Measurements from ENCODE around the gene C1orf210.

Gene C1orf210

GRCh38 chr1:43285269-43285990 is at the start of gene C1orf210:
Gene C1orf210, minus strand, starts transcription at chr1:43285581. Its CDS starts 2,311 bp downstream, at chr1:43283270.
- DNase-seq (ENCODE audit: low read depth, low spot score), result no peak

GRCh38 chr1:43334453-43335205 is 49.2 kb upstream of the C1orf210 start:
- no peak for DNase-seq (ENCODE audit: low read depth, low spot score)

GRCh38 chr1:43331688-43332087 is 46.3 kb upstream of the C1orf210 start:
- DNase-seq (ENCODE audit: low read depth, low spot score), result no peak

GRCh38 chr1:43329995-43330751 is 44.8 kb upstream of the C1orf210 start:
- DNase-seq (ENCODE audit: low read depth, low spot score), result no peak

- DNase-seq (ENCODE audit: low read depth, low spot score), result no peak
Measured at GRCh38 chr1:43327549-43328292, 42.3 kb upstream of the C1orf210 start.

- no peak for DNase-seq (ENCODE audit: low read depth, low spot score)
Measured at GRCh38 chr1:43325381-43325780, 40.0 kb upstream of the C1orf210 start.

- DNase-seq (ENCODE audit: low read depth, low spot score), result no peak
Measured at GRCh38 chr1:43324810-43325209, 39.4 kb upstream of the C1orf210 start.

- DNase-seq (ENCODE audit: low read depth, low spot score), result no peak
Measured at GRCh38 chr1:43322506-43322905, 37.1 kb upstream of the C1orf210 start.

- DNase-seq (ENCODE audit: low read depth, low spot score), result no peak
Measured at GRCh38 chr1:43321331-43321891, 36.0 kb upstream of the C1orf210 start.

GRCh38 chr1:43319766-43320165 is 34.4 kb upstream of the C1orf210 start:
- no peak for DNase-seq (ENCODE audit: low read depth, low spot score)

- no peak for DNase-seq (ENCODE audit: low read depth, low spot score)
Measured at GRCh38 chr1:43319288-43319687, 33.9 kb upstream of the C1orf210 start.

- DNase-seq (ENCODE audit: low read depth, low spot score), result no peak
Measured at GRCh38 chr1:43318831-43319230, 33.5 kb upstream of the C1orf210 start.

GRCh38 chr1:43317817-43318471 is 32.6 kb upstream of the C1orf210 start:
- no peak for DNase-seq (ENCODE audit: low read depth, low spot score)

- no peak for DNase-seq (ENCODE audit: low read depth, low spot score)
Measured at GRCh38 chr1:43316738-43317520, 31.5 kb upstream of the C1orf210 start.

GRCh38 chr1:43315963-43316737 is 30.8 kb upstream of the C1orf210 start:
- DNase-seq (ENCODE audit: low read depth, low spot score), result no peak

GRCh38 chr1:43315481-43315880 is 30.1 kb upstream of the C1orf210 start:
- DNase-seq (ENCODE audit: low read depth, low spot score), result no peak

- DNase-seq (ENCODE audit: low read depth, low spot score), result no peak
Measured at GRCh38 chr1:43314233-43314632, 28.9 kb upstream of the C1orf210 start.

- DNase-seq (ENCODE audit: low read depth, low spot score), result no peak
Measured at GRCh38 chr1:43313771-43314170, 28.4 kb upstream of the C1orf210 start.

Measured in activated CD4-positive, CD25-positive, alpha-beta regulatory T cell treated with anti-CD3 and anti-CD28 coated beads, Interleukin-2, amount 50 U/mL, for 16 hours (primary cell).